ENCODE data around the gene HCFC1R1. TPM values are rescaled to one million over a fixed set of nuclear protein-coding genes. Genes with fewer than 3 reads are reported as not detected.
"Not testable (repeated sequence)": the region's sequence is repeated elsewhere in the genome, so short reads cannot be mapped to it uniquely, and the experiment has no call there.

HCFC1R1 gene, protein sequence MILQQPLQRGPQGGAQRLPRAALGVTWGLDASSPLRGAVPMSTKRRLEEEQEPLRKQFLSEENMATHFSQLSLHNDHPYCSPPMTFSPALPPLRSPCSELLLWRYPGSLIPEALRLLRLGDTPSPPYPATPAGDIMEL
- 61.1 and 75.4 TPM in 2 replicates for total RNA-seq (2022)
- percentile 58 among the genes with signal in this experiment for Bru-seq, nascent RNA
- BruChase-seq, experiment 1, labeled RNA remaining after a 6-hour chase, result percentile 88 among the genes with signal in this experiment
- BruChase-seq, experiment 2, labeled RNA remaining after a 2-hour chase, result percentile 80 among the genes with signal in this experiment
- long read RNA-seq, transcript HCFC1R1-201 (4 exons, 965 nt), result major isoform, 58 of 95 reads
- long read RNA-seq, transcript HCFC1R1-205 (5 exons, 495 nt), result minor isoform, 5 of 95 reads
- long read RNA-seq, transcript HCFC1R1-208 (2 exons, 1,365 nt), result minor isoform, 5 of 95 reads
- long read RNA-seq, partial matches to known transcripts, result 8 of 95 reads
- long read RNA-seq, other reads (novel, unspliced or antisense), result 12 of 95 reads

DNA sequence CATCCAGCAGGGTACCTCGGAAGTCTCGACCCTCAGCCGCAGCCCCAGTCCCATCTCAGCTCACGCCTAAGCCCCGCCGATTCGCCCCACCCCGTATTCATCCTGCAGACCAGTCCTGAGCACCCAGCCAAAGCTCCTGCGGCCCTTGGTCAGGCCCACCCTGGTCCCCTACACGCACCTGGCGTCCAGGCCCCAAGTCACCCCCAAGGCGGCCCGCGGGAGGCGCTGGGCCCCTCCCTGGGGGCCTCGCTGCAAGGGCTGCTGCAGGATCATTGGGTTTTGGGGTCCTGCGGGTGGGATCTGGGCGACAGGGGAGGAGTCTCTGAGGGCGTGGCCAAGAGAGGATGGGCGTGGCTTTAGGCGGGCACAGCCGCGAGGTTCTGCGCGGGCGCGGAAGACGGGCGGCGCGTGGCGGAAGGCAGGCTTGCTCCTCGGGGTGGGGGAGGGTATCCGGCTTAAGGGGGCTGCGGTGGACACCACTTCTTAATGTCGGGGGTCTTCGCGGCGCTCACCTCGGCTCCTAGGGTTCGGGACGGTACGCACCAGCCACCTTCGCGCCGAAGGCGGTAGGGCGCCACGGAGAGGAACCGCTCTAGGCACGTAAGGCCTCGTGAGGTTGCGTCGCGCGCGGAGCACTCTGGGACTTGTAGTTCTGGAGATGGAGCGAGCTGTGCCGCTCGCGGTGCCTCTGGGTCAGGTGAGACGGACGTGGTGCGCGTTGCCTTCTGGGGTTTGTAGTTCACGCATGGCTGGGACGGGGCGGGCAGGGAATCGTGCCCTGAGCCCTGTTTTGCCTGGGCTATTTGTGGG, at the start of gene HCFC1R1, which contains the start of gene THOC6:
Gene HCFC1R1, minus strand, starts transcription at position 274 of the 810 bp plus-strand sequence. Its CDS starts 1 bp downstream, at position 273.
Gene THOC6, plus strand, starts transcription at position 367 of the 810 bp plus-strand sequence. Its CDS starts 292 bp downstream, at position 659.
- CTCF ChIA-PET, result interaction anchor here (0.6 to 7.8 kb wide), 4 partner anchors 7 to 1269 kb away, joined by 3 to 126 read pairs (median 22); no protein-coding TSS in a partner anchor
- Mint-ChIP-seq H3K27ac (ENCODE audit: unreplicated experiment) (peak within 1 kb of the TSS; percentile 89), H3K4me1 (ENCODE audit: low read depth, unreplicated experiment) (peaks cover 30% of the 10 kb centered on the region), H3K27me3 (ENCODE audit: unreplicated experiment) (no peaks in the 10 kb centered on the region), H3K36me3 (ENCODE audit: insufficient read depth, unreplicated experiment) (peaks cover 93% of the 10 kb centered on the region), H3K9me3 (ENCODE audit: low read depth, unreplicated experiment) (no peaks in the 10 kb centered on the region), H3K4me3 (ENCODE audit: low read depth, unreplicated experiment) (peak within 1 kb of the TSS; percentile 80)
- peak; percentile 97 for DNase-seq
- no TSS peak for BruUV-seq (replicated peaks)
- intact Hi-C loops (cut with micrococcal nuclease; ENCODE audit: unreplicated experiment), result no loop called here
- TF ChIP-seq, protein P1, sequence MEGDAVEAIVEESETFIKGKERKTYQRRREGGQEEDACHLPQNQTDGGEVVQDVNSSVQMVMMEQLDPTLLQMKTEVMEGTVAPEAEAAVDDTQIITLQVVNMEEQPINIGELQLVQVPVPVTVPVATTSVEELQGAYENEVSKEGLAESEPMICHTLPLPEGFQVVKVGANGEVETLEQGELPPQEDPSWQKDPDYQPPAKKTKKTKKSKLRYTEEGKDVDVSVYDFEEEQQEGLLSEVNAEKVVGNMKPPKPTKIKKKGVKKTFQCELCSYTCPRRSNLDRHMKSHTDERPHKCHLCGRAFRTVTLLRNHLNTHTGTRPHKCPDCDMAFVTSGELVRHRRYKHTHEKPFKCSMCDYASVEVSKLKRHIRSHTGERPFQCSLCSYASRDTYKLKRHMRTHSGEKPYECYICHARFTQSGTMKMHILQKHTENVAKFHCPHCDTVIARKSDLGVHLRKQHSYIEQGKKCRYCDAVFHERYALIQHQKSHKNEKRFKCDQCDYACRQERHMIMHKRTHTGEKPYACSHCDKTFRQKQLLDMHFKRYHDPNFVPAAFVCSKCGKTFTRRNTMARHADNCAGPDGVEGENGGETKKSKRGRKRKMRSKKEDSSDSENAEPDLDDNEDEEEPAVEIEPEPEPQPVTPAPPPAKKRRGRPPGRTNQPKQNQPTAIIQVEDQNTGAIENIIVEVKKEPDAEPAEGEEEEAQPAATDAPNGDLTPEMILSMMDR (IDR thresholded peaks at IDR 0.05; ENCODE audit: unreplicated experiment), result no peak

DNA sequence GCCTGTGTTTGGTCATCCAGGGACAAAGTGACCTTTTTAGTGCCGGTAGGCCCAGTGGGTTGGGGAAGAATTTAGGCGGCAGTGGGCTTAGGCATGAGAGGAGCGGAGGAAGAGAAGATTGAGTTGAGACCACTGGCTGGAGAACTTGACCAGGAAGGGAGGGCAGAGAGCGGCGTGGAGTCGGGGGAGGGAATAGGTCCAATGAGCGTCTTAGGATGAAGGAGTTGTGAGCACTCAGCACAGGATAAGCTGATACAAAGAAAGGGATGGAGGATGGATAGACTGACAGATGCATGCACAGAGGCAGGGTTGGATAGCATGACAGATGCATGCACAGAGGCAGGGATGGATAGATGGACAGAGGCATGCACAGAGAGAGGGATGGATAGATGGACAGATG, 49.7 kb upstream of the HCFC1R1 start:
- Mint-ChIP-seq H3K27ac (ENCODE audit: unreplicated experiment) (no peak overlapping the region), H3K4me3 (ENCODE audit: low read depth, unreplicated experiment) (no peak overlapping the region), H3K4me1 (ENCODE audit: low read depth, unreplicated experiment) (peaks cover 5% of the 10 kb centered on the region), H3K36me3 (ENCODE audit: insufficient read depth, unreplicated experiment) (peaks cover 5% of the 10 kb centered on the region), H3K9me3 (ENCODE audit: low read depth, unreplicated experiment) (no peaks in the 10 kb centered on the region), H3K27me3 (ENCODE audit: unreplicated experiment) (peaks cover 44% of the 10 kb centered on the region)
- TF ChIP-seq, protein P1 (IDR thresholded peaks at IDR 0.05; ENCODE audit: unreplicated experiment), result no peak
- BruUV-seq (replicated peaks), result no TSS peak
- intact Hi-C loops (cut with micrococcal nuclease; ENCODE audit: unreplicated experiment), result no loop called here
- DNase-seq, result no peak
- CTCF ChIA-PET, result no interaction called here

DNA sequence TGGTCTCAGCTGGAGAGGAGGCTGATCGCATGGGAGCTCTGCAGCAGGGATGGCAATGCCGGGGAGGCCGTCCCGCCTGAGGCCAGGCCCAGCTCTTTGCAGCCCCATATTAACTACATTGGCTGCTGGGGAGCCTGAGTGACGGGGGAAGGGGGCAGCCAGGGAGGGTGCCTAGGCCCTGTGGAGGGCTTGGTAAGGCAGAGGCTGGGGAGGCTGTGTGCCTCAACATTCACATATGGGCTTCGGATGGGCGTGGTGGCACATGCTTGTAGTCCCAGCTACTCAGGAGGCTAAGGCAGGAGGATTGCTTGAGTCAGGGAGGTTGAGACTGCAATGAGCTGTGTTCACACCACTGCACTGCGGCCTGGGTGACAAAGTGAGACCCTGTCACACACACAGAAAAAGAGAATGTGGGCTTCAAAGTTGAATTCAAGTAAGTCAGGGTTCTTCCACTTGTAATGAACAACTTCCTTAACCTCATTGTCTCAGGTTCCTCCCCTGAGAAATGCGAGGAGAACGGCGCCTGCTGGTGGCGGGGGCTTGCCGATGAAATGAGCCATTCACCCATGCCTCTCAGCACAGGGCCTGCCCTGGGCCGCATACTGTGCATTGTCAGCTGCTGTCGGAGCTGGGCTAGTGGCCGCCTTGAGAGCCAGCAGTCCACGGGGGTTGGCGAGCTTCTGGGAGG, 49.0 kb upstream of the HCFC1R1 start:
- DNase-seq; H3K4me1 Mint-ChIP-seq (ENCODE audit: low read depth, unreplicated experiment); CTCF ChIA-PET; intact Hi-C loops (cut with micrococcal nuclease; ENCODE audit: unreplicated experiment); H3K9me3 Mint-ChIP-seq (ENCODE audit: low read depth, unreplicated experiment); H3K27ac Mint-ChIP-seq (ENCODE audit: unreplicated experiment); H3K36me3 Mint-ChIP-seq (ENCODE audit: insufficient read depth, unreplicated experiment); BruUV-seq (replicated peaks); H3K4me3 Mint-ChIP-seq (ENCODE audit: low read depth, unreplicated experiment): not testable (repeated sequence)
- peaks cover 44% of the 10 kb centered on the region for H3K27me3 Mint-ChIP-seq (ENCODE audit: unreplicated experiment)

DNA sequence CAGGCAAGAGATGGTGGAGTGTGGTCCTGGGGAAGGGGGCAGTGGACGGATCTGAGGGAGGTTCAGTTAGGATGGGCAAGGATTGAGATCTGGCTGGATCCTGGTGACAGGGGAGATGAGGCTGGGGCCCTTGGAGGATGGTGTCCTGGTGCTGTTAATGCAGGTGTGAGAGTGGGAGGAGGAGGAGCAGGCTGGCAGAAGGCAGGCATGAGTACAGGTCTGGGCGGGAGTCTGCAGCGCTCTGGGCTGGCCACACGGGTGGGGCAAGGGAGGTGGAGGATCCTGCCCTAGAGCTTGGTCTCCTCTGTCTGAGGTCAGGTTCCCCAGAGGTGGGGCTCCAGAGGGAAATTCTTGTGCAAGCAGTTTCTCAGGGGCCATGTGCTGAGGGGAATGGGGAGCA, 48.4 kb upstream of the HCFC1R1 start:
- intact Hi-C loops (cut with micrococcal nuclease; ENCODE audit: unreplicated experiment); H3K4me1 Mint-ChIP-seq (ENCODE audit: low read depth, unreplicated experiment); H3K36me3 Mint-ChIP-seq (ENCODE audit: insufficient read depth, unreplicated experiment); H3K9me3 Mint-ChIP-seq (ENCODE audit: low read depth, unreplicated experiment); H3K4me3 Mint-ChIP-seq (ENCODE audit: low read depth, unreplicated experiment); BruUV-seq (replicated peaks); CTCF ChIA-PET; DNase-seq; H3K27ac Mint-ChIP-seq (ENCODE audit: unreplicated experiment): not testable (repeated sequence)
- H3K27me3 Mint-ChIP-seq (ENCODE audit: unreplicated experiment), result peaks cover 44% of the 10 kb centered on the region

DNA sequence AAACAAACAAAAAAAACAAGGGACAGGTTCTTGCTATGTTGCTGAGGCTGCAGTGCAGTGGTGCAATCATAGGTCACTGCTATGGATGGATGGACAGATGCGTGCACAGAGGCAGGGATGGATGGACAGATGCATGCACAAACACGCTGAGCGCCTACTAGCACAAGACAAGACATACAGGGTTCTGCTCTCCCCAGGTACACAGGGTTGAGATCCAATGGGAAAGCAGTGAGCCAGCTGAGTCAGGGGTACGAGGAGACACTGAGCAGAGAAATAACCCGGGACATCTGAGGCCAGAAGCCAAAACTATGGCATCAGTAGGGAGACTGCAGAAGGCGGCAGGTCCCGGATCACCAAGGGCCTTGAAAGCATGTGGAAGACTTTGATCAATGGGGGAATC, 47.9 kb upstream of the HCFC1R1 start:
- no TSS peak for BruUV-seq (replicated peaks)
- H3K4me3 Mint-ChIP-seq (ENCODE audit: low read depth, unreplicated experiment), result no peak overlapping the region
- CTCF ChIA-PET, result no interaction called here
- intact Hi-C loops (cut with micrococcal nuclease; ENCODE audit: unreplicated experiment), result no loop called here
- peaks cover 44% of the 10 kb centered on the region for H3K27me3 Mint-ChIP-seq (ENCODE audit: unreplicated experiment)
- DNase-seq, result no peak
- no peak overlapping the region for H3K27ac Mint-ChIP-seq (ENCODE audit: unreplicated experiment)
- H3K9me3 Mint-ChIP-seq (ENCODE audit: low read depth, unreplicated experiment), result no peaks in the 10 kb centered on the region
- TF ChIP-seq, protein P1 (IDR thresholded peaks at IDR 0.05; ENCODE audit: unreplicated experiment), result no peak
- H3K4me1 Mint-ChIP-seq (ENCODE audit: low read depth, unreplicated experiment), result no peaks in the 10 kb centered on the region
- peaks cover 5% of the 10 kb centered on the region for H3K36me3 Mint-ChIP-seq (ENCODE audit: insufficient read depth, unreplicated experiment)

Data from Calu3 (cell line).